ENCODE measurements around the gene KAT6B. TPM values are rescaled to one million over a fixed set of nuclear protein-coding genes. Genes with fewer than 3 reads are reported as not detected.
A peak's percentile ranks its signal among the peaks of the same experiment; 100 is the strongest.

Gene KAT6B
- total RNA-seq, 1 experiment from 2014 or later: 21.8 TPM

- Histone ChIP-seq H3K36me3 (ENCODE audit: insufficient read depth, low read length, poor library complexity, severe bottlenecking) (no peaks in the 10 kb centered on the region), H3K9me3 (ENCODE audit: low read depth, low read length, poor library complexity, severe bottlenecking) (no peaks in the 10 kb centered on the region), H3K4me1 (ENCODE audit: insufficient read depth, low read length, poor library complexity, severe bottlenecking) (no peaks in the 10 kb centered on the region), H3K27ac (ENCODE audit: low read depth, low read length, poor library complexity, severe bottlenecking) (no peak overlapping the region), H3K27me3 (replicated peaks; ENCODE audit: insufficient read depth, low read depth, low read length, poor library complexity) (no peaks in the 10 kb centered on the region), H3K4me3 (ENCODE audit: low read depth, low read length, poor library complexity, severe bottlenecking) (no peak overlapping the region)
- intact Hi-C loops (cut with micrococcal nuclease; ENCODE audit: unreplicated experiment): no loop called here
- BruUV-seq (replicated peaks): no TSS peak
- POLR2A ChIA-PET (ENCODE audit: low non-redundant PET): no interaction called here
- CTCF ChIA-PET: no interaction called here
- peak; percentile 44 for DNase-seq (ENCODE audit: low spot score)
- TF ChIP-seq EZH2 (IDR thresholded peaks at IDR 0.05; ENCODE audit: borderline replicate concordance, low read depth, low read length, poor library complexity, severe bottlenecking): no peak
- TF ChIP-seq CTCF (conservative IDR thresholded peaks at IDR 0.05; ENCODE audit: low read depth, low read length): no peak
Observed at GRCh38 chr10:74799721-74800221, 26.6 kb upstream of the KAT6B start.

- Histone ChIP-seq H3K9me3 (ENCODE audit: low read depth, low read length, poor library complexity, severe bottlenecking) (no peaks in the 10 kb centered on the region), H3K27ac (ENCODE audit: low read depth, low read length, poor library complexity, severe bottlenecking) (no peak overlapping the region)
- CTCF ChIA-PET: no interaction called here
Observed at GRCh38 chr10:74801447-74801846, 25.0 kb upstream of the KAT6B start.

GRCh38 chr10:74808501-74808900, 17.9 kb upstream of the KAT6B start:
- no peaks in the 10 kb centered on the region for H3K36me3 ChIP-seq (ENCODE audit: insufficient read depth, low read length, poor library complexity, severe bottlenecking)
- TF ChIP-seq CTCF (conservative IDR thresholded peaks at IDR 0.05; ENCODE audit: low read depth, low read length) (no peak), EZH2 (IDR thresholded peaks at IDR 0.05; ENCODE audit: borderline replicate concordance, low read depth, low read length, poor library complexity, severe bottlenecking) (no peak)
- H3K4me3 ChIP-seq (ENCODE audit: low read depth, low read length, poor library complexity, severe bottlenecking): no peak overlapping the region
- no peak overlapping the region for H3K27ac ChIP-seq (ENCODE audit: low read depth, low read length, poor library complexity, severe bottlenecking)
- no peaks in the 10 kb centered on the region for H3K4me1 ChIP-seq (ENCODE audit: insufficient read depth, low read length, poor library complexity, severe bottlenecking)
- H3K9me3 ChIP-seq (ENCODE audit: low read depth, low read length, poor library complexity, severe bottlenecking): no peaks in the 10 kb centered on the region
- ChIA-PET CTCF (no interaction called here), POLR2A (ENCODE audit: low non-redundant PET) (no interaction called here)
- BruUV-seq (replicated peaks): no TSS peak
- no peak for DNase-seq (ENCODE audit: low spot score)
- H3K27me3 ChIP-seq (replicated peaks; ENCODE audit: insufficient read depth, low read depth, low read length, poor library complexity): no peaks in the 10 kb centered on the region
- intact Hi-C loops (cut with micrococcal nuclease; ENCODE audit: unreplicated experiment): no loop called here

More at GRCh38 chr10:74801447-74801846, 25.0 kb upstream of the KAT6B start:
- Histone ChIP-seq H3K4me1 (ENCODE audit: insufficient read depth, low read length, poor library complexity, severe bottlenecking) (no peaks in the 10 kb centered on the region), H3K4me3 (ENCODE audit: low read depth, low read length, poor library complexity, severe bottlenecking) (no peak overlapping the region), H3K27me3 (replicated peaks; ENCODE audit: insufficient read depth, low read depth, low read length, poor library complexity) (no peaks in the 10 kb centered on the region), H3K36me3 (ENCODE audit: insufficient read depth, low read length, poor library complexity, severe bottlenecking) (no peaks in the 10 kb centered on the region)
- POLR2A ChIA-PET (ENCODE audit: low non-redundant PET): no interaction called here
- TF ChIP-seq EZH2 (IDR thresholded peaks at IDR 0.05; ENCODE audit: borderline replicate concordance, low read depth, low read length, poor library complexity, severe bottlenecking): no peak
- TF ChIP-seq CTCF (conservative IDR thresholded peaks at IDR 0.05; ENCODE audit: low read depth, low read length): no peak
- intact Hi-C loops (cut with micrococcal nuclease; ENCODE audit: unreplicated experiment): no loop called here
- no peak for DNase-seq (ENCODE audit: low spot score)
- no TSS peak for BruUV-seq (replicated peaks)

All from A673 (cell line).